Gastrocnemius medialis (tissue), 4 donors: ENCODE data around the gene DIABLO. TPM values are rescaled to one million over a fixed set of nuclear protein-coding genes. Genes with fewer than 3 reads are reported as not detected.

Source experiments
- ATAC-seq, 2 donors: fragments of 150-250 bp; one replicate each; pipeline ENCODE4 v1.9.1; 2016
- DNase-seq, 2 donors: peaks; one replicate each; pipeline ENCODE4 v3.0.0-alpha.2; 2019
- H3K27ac ChIP-seq, 4 donors: fragments of 200-600 bp; sonication (generic); 1 replicate in 1 of 4; 2 replicates in 3 of 4; pipeline ENCODE4 v1.5.1; 2016 to 2018; ENCODE audit warnings: mild to moderate bottlenecking in 2 of 4, moderate library complexity in 1 of 4
- H3K27me3 ChIP-seq, 3 donors: fragments of 200-600 bp; sonication (generic) in 2 of 3; 1 replicate in 1 of 3; 2 replicates in 2 of 3; pipeline versions ENCODE4 v1.5.1 to v1.6.0; 2016 to 2019; ENCODE audit warnings: mild to moderate bottlenecking in 1 of 3, moderate library complexity in 1 of 3
- H3K36me3 ChIP-seq, 2 donors: fragments of 200-600 bp; sonication (generic) in 1 of 2; one replicate each; pipeline ENCODE4 v1.5.1; 2017 to 2018
- H3K4me1 ChIP-seq, 2 donors: fragments of 200-600 bp; sonication (generic) in 1 of 2; one replicate each; pipeline ENCODE4 v1.5.1; 2016 to 2017; ENCODE audit warnings: mild to moderate bottlenecking in 2 of 2
- H3K4me3 ChIP-seq, 4 donors: fragments of 200-600 bp; sonication (generic) in 3 of 4; 1 replicate in 1 of 4; 2 replicates in 3 of 4; pipeline ENCODE4 v1.5.1; 2016 to 2019; ENCODE audit warnings: mild to moderate bottlenecking in 2 of 4
- H3K9me3 ChIP-seq, 3 donors: fragments of 200-600 bp; sonication (generic) in 2 of 3; 1 replicate in 1 of 3; 2 replicates in 2 of 3; pipeline ENCODE4 v1.5.1; 2016 to 2019
- CTCF ChIP-seq, 5 experiments: fragments of 450-650 bp in 3 of 5; fragments of 200-600 bp in 2 of 5; sonication (generic) in 2 of 5; IDR thresholded peaks in 4 of 5; conservative IDR thresholded peaks in 1 of 5; 1 replicate in 4 of 5; 2 replicates in 1 of 5; pipeline ENCODE4 v1.5.1; 2016 to 2019; ENCODE audit warnings: antibody characterized with exemption in 5 of 5, mild to moderate bottlenecking in 3 of 5, moderate library complexity in 3 of 5
- POLR2A ChIP-seq, 2 donors: fragments of 450-650 bp; IDR thresholded peaks; one replicate each; pipeline ENCODE4 v1.6.1; 2017; ENCODE audit warnings: antibody characterized with exemption in 2 of 2, mild to moderate bottlenecking in 2 of 2, moderate library complexity in 2 of 2
- in situ Hi-C, 4 donors: fragments of 200-750 bp; cut with MboI; loops; one replicate each; pipeline versions ENCODE4 v1.15.0 to v1.8.0; 2017; ENCODE audit warnings: low sequenced_read_pairs in 4 of 4
- intact Hi-C: fragments of 100-400 bp; cut with DNase I; formaldehyde crosslinking; loops from one replicate; pipeline ENCODE4 v1.15.1; 2023; ENCODE audit warnings: low total_unique reads
- total RNA-seq, 4 donors: library from RNA; depleted of rRNA; stranded (reverse); fragments of >200 nt; gene quantifications; one replicate each; pipeline versions ENCODE4 v1.1.0 to v1.2.3, GENCODE V29; 2016

DIABLO gene
- total RNA-seq, 4 donors from 2014 or later, result 32.8 to 63.8 (median 44.5) TPM

- Histone ChIP-seq H3K4me1 (no peaks in the 10 kb centered on the region), H3K4me3 (no peak overlapping the region), H3K27me3 (peaks cover 0 to 2% (median 0%) of the 10 kb centered on the region in 3 donors), H3K36me3 (no peaks in the 10 kb centered on the region), H3K9me3 (no peaks in the 10 kb centered on the region), H3K27ac (no peak overlapping the region)
- no peak for TF ChIP-seq POLR2A (IDR thresholded peaks at IDR 0.05)
- TF ChIP-seq CTCF (IDR thresholded peaks at IDR 0.05 in 4 of 5, conservative IDR thresholded peaks at IDR 0.05 in 1 of 5), result no peak
- ATAC-seq (no peak), DNase-seq (no peak)
- intact Hi-C loops (no loop called here), in situ Hi-C loops (no loop called here)
Measured at GRCh38 chr12:122166422-122167349, 59.2 kb downstream of the DIABLO start.

- TF ChIP-seq CTCF (IDR thresholded peaks at IDR 0.05 in 4 of 5, conservative IDR thresholded peaks at IDR 0.05 in 1 of 5) (no peak), POLR2A (IDR thresholded peaks at IDR 0.05) (no peak)
- in situ Hi-C loops, result no loop called here
- no peak overlapping the region for H3K27ac ChIP-seq
- intact Hi-C loops, result no loop called here
- no peak overlapping the region for H3K4me3 ChIP-seq
- ATAC-seq (no peak), DNase-seq (no peak)
- H3K4me1 ChIP-seq, result no peaks in the 10 kb centered on the region
- H3K9me3 ChIP-seq, result no peaks in the 10 kb centered on the region
- H3K36me3 ChIP-seq, result no peaks in the 10 kb centered on the region
- H3K27me3 ChIP-seq, result no peaks in the 10 kb centered on the region
Measured at GRCh38 chr12:122162976-122163375, 62.9 kb downstream of the DIABLO start.

- in situ Hi-C loops (no loop called here), intact Hi-C loops (no loop called here)
- Histone ChIP-seq H3K27me3 (no peaks in the 10 kb centered on the region), H3K4me1 (no peaks in the 10 kb centered on the region), H3K27ac (no peak overlapping the region), H3K4me3 (no peak overlapping the region), H3K36me3 (no peaks in the 10 kb centered on the region), H3K9me3 (no peaks in the 10 kb centered on the region)
- ATAC-seq (no peak), DNase-seq (no peak)
- no peak for TF ChIP-seq CTCF (IDR thresholded peaks at IDR 0.05 in 4 of 5, conservative IDR thresholded peaks at IDR 0.05 in 1 of 5)
Measured at GRCh38 chr12:122161682-122162081, 64.2 kb downstream of the DIABLO start.

- Histone ChIP-seq H3K9me3 (no peaks in the 10 kb centered on the region), H3K27me3 (no peaks in the 10 kb centered on the region), H3K4me1 (no peaks in the 10 kb centered on the region), H3K27ac (no peak overlapping the region), H3K4me3 (no peak overlapping the region), H3K36me3 (no peaks in the 10 kb centered on the region)
- intact Hi-C loops (no loop called here), in situ Hi-C loops (no loop called here)
- TF ChIP-seq POLR2A (IDR thresholded peaks at IDR 0.05) (no peak), CTCF (IDR thresholded peaks at IDR 0.05 in 4 of 5, conservative IDR thresholded peaks at IDR 0.05 in 1 of 5) (no peak)
- DNase-seq, result no peak
- ATAC-seq, result no peak
Measured at GRCh38 chr12:122160761-122161160, 65.1 kb downstream of the DIABLO start.
